HepG2 (cell line): Measurements from ENCODE around the gene RAB11FIP2. TPM values are rescaled to one million over a fixed set of nuclear protein-coding genes. Genes with fewer than 3 reads are reported as not detected.

Experiments
- ATAC-seq: fragments of 200-7000 bp; cut with Tn5 transposase; 3 replicates; pipeline ENCODE4 v1.9.1; 2020; ENCODE audit warnings: mild to moderate bottlenecking, moderate library complexity
- BruUV-seq: library from RNA; stranded (reverse); fragments of 400-500 nt; replicated peaks from 2 replicates; lab custom pipeline; 2021; lab: Mats Ljungman, UMichigan
- CTCF ChIA-PET: fragments of 300-600 bp; formaldehyde crosslinking; extraction: SDS; loops from one replicate; lab custom pipeline; 2021; ENCODE audit warnings: low total read pairs, inconsistent platforms, low intra/inter-chr PET ratio; lab: Yijun Ruan, JAX
- POLR2A ChIA-PET: fragments of 350-600 bp; sonication (Branson Sonifier 250); formaldehyde crosslinking; loops from one replicate; lab custom pipeline; 2020; ENCODE audit warnings: antibody characterized with exemption, inconsistent platforms; lab: Yijun Ruan, JAX
- DNase-seq: peaks from one replicate; pipeline ENCODE4 v3.0.0-alpha.2; 2015; ENCODE audit warnings: low spot score
- FAIRE-seq: peaks from 3 replicates; lab custom pipeline; 2011; peaks lifted over from hg19 to GRCh38; lab: Jason Lieb, UNC
- H2AFZ ChIP-seq: one replicate; pipeline ENCODE4 v1.6.1; 2011; ENCODE audit warnings: low read length, inconsistent platforms
- H3K27ac ChIP-seq: fragments of 300-600 bp; 3 replicates; pipeline ENCODE4 v1.8.0; 2011; ENCODE audit warnings: mixed run types, mild to moderate bottlenecking, mixed read lengths, low read length, inconsistent platforms; ENCODE audit not compliant: insufficient read depth; ENCODE audit errors: extremely low read length
- H3K27me3 ChIP-seq, 2 experiments: fragments of 200-600 bp in 1 of 2; 2 replicates in 1 of 2; 3 replicates in 1 of 2; pipeline versions ENCODE4 v1.6.0 to v1.8.0; 2011; ENCODE audit warnings: low read length in 2 of 2, mild to moderate bottlenecking in 2 of 2, moderate library complexity in 2 of 2, inconsistent platforms in 1 of 2; ENCODE audit not compliant: insufficient read depth in 2 of 2, control insufficient read depth in 1 of 2
- H3K36me3 ChIP-seq, 2 experiments: fragments of 200-600 bp in 1 of 2; replicated peaks in 1 of 2; 2 replicates in 1 of 2; 3 replicates in 1 of 2; pipeline versions ENCODE4 v1.5.1 to v1.8.0; 2011; ENCODE audit warnings: low read length in 2 of 2, inconsistent platforms in 1 of 2; ENCODE audit not compliant: insufficient read depth in 2 of 2, control insufficient read depth in 1 of 2
- H3K4me1 ChIP-seq: 2 replicates; pipeline ENCODE4 v1.5.1; 2012; ENCODE audit warnings: low read length, inconsistent platforms; ENCODE audit not compliant: insufficient read depth
- H3K4me2 ChIP-seq: 2 replicates; pipeline ENCODE4 v1.6.0; 2011; ENCODE audit warnings: low read depth, low read length, inconsistent platforms
- H3K4me3 ChIP-seq, 3 experiments: fragments of 200-600 bp in 1 of 3; sonication (generic), shearing (Covaris generic) in 1 of 3; replicated peaks in 1 of 3; 2 replicates each; pipeline ENCODE4 v1.5.1; 2011 to 2016; ENCODE audit warnings: low read length in 3 of 3, inconsistent platforms in 2 of 3, low read depth in 2 of 3, mild to moderate bottlenecking in 2 of 3, control low read depth in 1 of 3, mixed read lengths in 1 of 3; ENCODE audit not compliant: insufficient read depth in 1 of 3
- H3K79me2 ChIP-seq: one replicate; pipeline ENCODE4 v1.6.1; 2011; ENCODE audit warnings: low read length, inconsistent platforms; ENCODE audit not compliant: insufficient read depth
- H3K9ac ChIP-seq: 2 replicates; pipeline ENCODE4 v1.6.0; 2011; ENCODE audit warnings: mild to moderate bottlenecking, low read depth, low read length, inconsistent platforms; ENCODE audit not compliant: insufficient read depth
- H3K9me3 ChIP-seq: 2 replicates; pipeline ENCODE4 v1.5.1; 2012; ENCODE audit warnings: mild to moderate bottlenecking, low read length
- H4K20me1 ChIP-seq: 2 replicates; pipeline ENCODE4 v1.6.0; 2011; ENCODE audit warnings: inconsistent platforms, mild to moderate bottlenecking, low read length, moderate library complexity; ENCODE audit not compliant: insufficient read depth
- BATF2 ChIP-seq: sonication (generic); formaldehyde crosslinking; IDR thresholded peaks from 2 replicates; pipeline ENCODE4 v1.8.0; 2022; ENCODE audit warnings: mild to moderate bottlenecking, missing genetic modification reagents, moderate library complexity
- CREM ChIP-seq, 2 experiments: sonication (generic) in 1 of 2; formaldehyde crosslinking in 1 of 2; IDR thresholded peaks; 2 replicates each; pipeline versions ENCODE4 v1.4.0 to v1.6.1; 2016 to 2020; ENCODE audit warnings: antibody characterized with exemption in 1 of 2, mild to moderate bottlenecking in 1 of 2, missing genetic modification reagents in 1 of 2
- HOXA9 ChIP-seq: sonication (generic); formaldehyde crosslinking; IDR thresholded peaks from 2 replicates; pipeline ENCODE4 v1.8.1; 2022; ENCODE audit warnings: missing genetic modification reagents, mild to moderate bottlenecking, moderate library complexity, borderline replicate concordance
- HOXD1 ChIP-seq: sonication (generic); formaldehyde crosslinking; IDR thresholded peaks from 2 replicates; pipeline ENCODE4 v1.5.0; 2020; ENCODE audit warnings: missing genetic modification reagents
- SALL1 ChIP-seq: sonication (generic); formaldehyde crosslinking; IDR thresholded peaks from 2 replicates; pipeline ENCODE4 v1.8.0; 2022; ENCODE audit warnings: mild to moderate bottlenecking, missing genetic modification reagents
- SUZ12 ChIP-seq: fragments of 150-350 bp; IDR thresholded peaks from 2 replicates; pipeline ENCODE4 v1.6.1; 2014; ENCODE audit warnings: low read depth, low read length
- ZBTB10 ChIP-seq: sonication (generic); formaldehyde crosslinking; IDR thresholded peaks from 2 replicates; pipeline ENCODE4 v1.4.0; 2020; ENCODE audit warnings: missing genetic modification reagents, borderline replicate concordance
- ZBTB14 ChIP-seq: sonication (generic); formaldehyde crosslinking; IDR thresholded peaks from 2 replicates; pipeline ENCODE4 v1.4.0; 2020; ENCODE audit warnings: missing genetic modification reagents
- ZBTB3 ChIP-seq: sonication (generic); formaldehyde crosslinking; IDR thresholded peaks from 2 replicates; pipeline ENCODE4 v1.4.0; 2020; ENCODE audit warnings: low read depth, mild to moderate bottlenecking, moderate library complexity, missing genetic modification reagents, borderline replicate concordance
- ZNF12 ChIP-seq: sonication (generic); formaldehyde crosslinking; IDR thresholded peaks from 2 replicates; pipeline ENCODE4 v1.5.0; 2020; ENCODE audit warnings: missing genetic modification reagents
- ZNF282 ChIP-seq: fragments of 450-650 bp; IDR thresholded peaks from 2 replicates; pipeline ENCODE4 v1.6.1; 2018; ENCODE audit not compliant: partially characterized antibody
- ZNF772 ChIP-seq: sonication (generic); formaldehyde crosslinking; IDR thresholded peaks from 2 replicates; pipeline ENCODE4 v1.5.0; 2020; ENCODE audit warnings: mild to moderate bottlenecking, missing genetic modification reagents
- in situ Hi-C: cut with HindIII; loops from 2 replicates; pipeline ENCODE4 v1.10.0; 2017; ENCODE audit warnings: low pct_unique_long_range_greater_than_20kb; ENCODE audit not compliant: extremely low pct_ligation_motif_present
- intact Hi-C: fragments of 100-400 bp; cut with micrococcal nuclease; formaldehyde crosslinking; loops from one replicate; pipeline ENCODE4 v1.10.0; 2022; ENCODE audit not compliant: unreplicated experiment
- polyA plus RNA-seq, 8 experiments: library from polyadenylated mRNA; depleted of rRNA in 3 of 8; stranded (reverse) in 7 of 8; unstranded in 1 of 8; fragments of >200 nt; fragmentation: Illumina TruSeq in 4 of 8; extraction: Trizol in 4 of 8; gene quantifications; 2 replicates each; pipeline versions ENCODE4 v1.2.1 to v1.2.3, GENCODE V29; 2011 to 2016; ENCODE audit warnings: low read depth in 4 of 8, missing spikeins in 1 of 8, mixed read lengths in 1 of 8; ENCODE audit not compliant: insufficient read depth in 1 of 8
- total RNA-seq, 5 experiments: library from RNA; depleted of rRNA; stranded (reverse); fragments of >200 nt; fragmentation: Illumina TruSeq; extraction: Trizol; gene quantifications; 2 replicates each; pipeline ENCODE4 v1.2.3, GENCODE V29; 2016; ENCODE audit warnings: low read depth in 1 of 5

Gene RAB11FIP2
- total and polyA plus RNA-seq, 2 of the 13 experiments (the other 11 are each of a cell fraction or from before 2014, with no cell fraction given) = 4.7 to 13.0 TPM

GRCh38 chr10:118028619-118029018, 18.1 kb downstream of the RAB11FIP2 start:
- FAIRE-seq = no peak
- intact Hi-C loops (no loop called here), in situ Hi-C loops (no loop called here)
- Histone ChIP-seq H3K36me3 (no peaks in the 10 kb centered on the region), H3K9ac (no peak overlapping the region), H3K9me3 (no peaks in the 10 kb centered on the region), H2AFZ (no peak overlapping the region), H3K4me2 (no peak overlapping the region), H3K27ac (no peak overlapping the region), H4K20me1 (no peaks in the 10 kb centered on the region), H3K27me3 (no peaks in the 10 kb centered on the region), H3K4me1 (no peaks in the 10 kb centered on the region), H3K4me3 (no peak overlapping the region), H3K79me2 (no peaks in the 10 kb centered on the region)
- ATAC-seq = no peak
- ChIA-PET CTCF (no interaction called here), POLR2A (no interaction called here)
- TF ChIP-seq HOXA9 (CRISPR knock-in tag) (no peak), HOXD1 (no peak), ZBTB3 (CRISPR knock-in tag) (no peak), ZBTB14 (no peak), ZNF772 (CRISPR knock-in tag) (no peak), SALL1 (CRISPR knock-in tag) (no peak), ZNF12 (no peak), ZNF282 (no peak), SUZ12 (no peak), BATF2 (no peak), ZBTB10 (no peak), CREM (IDR thresholded peaks at IDR 0.05) (no peak), CREM (CRISPR knock-in tag; IDR thresholded peaks at IDR 0.05) (no peak)
- no TSS peak for BruUV-seq
- no peak for DNase-seq
